Natural killer cell (primary cell): Measurements from ENCODE around the gene ATXN1. TPM values are rescaled to one million over a fixed set of nuclear protein-coding genes. Genes with fewer than 3 reads are reported as not detected.

ENCODE experiments used
- ATAC-seq, 3 donors: fragments of 150-1000 bp in 2 of 3; fragments of 200-7000 bp in 1 of 3; cut with Tn5 transposase; 1 replicate in 1 of 3; 2 replicates in 2 of 3; pipeline ENCODE4 v1.10.0; 2021; ENCODE audit warnings: mild to moderate bottlenecking in 2 of 3, moderate library complexity in 2 of 3
- DNase-seq, 2 donors: peaks; one replicate each; pipeline versions ENCODE4 v3.0.0 to v3.0.0-alpha.2; 2013 to 2021; ENCODE audit warnings: mixed read lengths in 1 of 2
- H3K27ac ChIP-seq: one replicate; pipeline ENCODE4 v1.5.1; 2013; ENCODE audit warnings: mild to moderate bottlenecking, low read length
- H3K27me3 ChIP-seq: one replicate; pipeline ENCODE4 v1.6.1; 2013; ENCODE audit warnings: low read length; ENCODE audit not compliant: control insufficient read depth, insufficient read depth
- H3K36me3 ChIP-seq: one replicate; pipeline ENCODE4 v1.6.1; 2013; ENCODE audit warnings: low read length; ENCODE audit not compliant: control insufficient read depth, insufficient read depth
- H3K4me1 ChIP-seq: one replicate; pipeline ENCODE4 v1.6.1; 2013; ENCODE audit warnings: low read length; ENCODE audit not compliant: control insufficient read depth, insufficient read depth
- H3K4me3 ChIP-seq: one replicate; pipeline ENCODE4 v1.5.1; 2013; ENCODE audit warnings: low read length
- H3K9me3 ChIP-seq: one replicate; pipeline ENCODE4 v1.6.1; 2013; ENCODE audit warnings: low read length; ENCODE audit not compliant: control insufficient read depth, insufficient read depth
- H3K27ac Mint-ChIP-seq, 2 donors: one replicate each; pipeline ENCODE4 v1.8.0; 2022; ENCODE audit warnings: mild to moderate bottlenecking in 2 of 2, mixed read lengths in 2 of 2, moderate library complexity in 1 of 2
- H3K27me3 Mint-ChIP-seq, 2 donors: one replicate each; pipeline ENCODE4 v1.8.0; 2022; ENCODE audit warnings: low read depth in 2 of 2, mixed read lengths in 2 of 2
- H3K36me3 Mint-ChIP-seq: one replicate; pipeline ENCODE4 v1.8.0; 2022; ENCODE audit warnings: mixed read lengths
- H3K4me1 Mint-ChIP-seq, 2 donors: one replicate each; pipeline ENCODE4 v1.8.0; 2022; ENCODE audit warnings: mixed read lengths in 2 of 2
- H3K4me3 Mint-ChIP-seq: one replicate; pipeline ENCODE4 v1.8.0; 2022; ENCODE audit warnings: mild to moderate bottlenecking, moderate library complexity, mixed read lengths
- H3K9me3 Mint-ChIP-seq, 2 donors: one replicate each; pipeline ENCODE4 v1.8.0; 2022; ENCODE audit warnings: mixed read lengths in 2 of 2
- WGBS: methylation state at CpG from one replicate; pipeline ENCODE4 v1.1.7; 2013; ENCODE audit warnings: missing lambda C conversion rate; ENCODE audit not compliant: insufficient coverage; 5-methylcytosine and 5-hydroxymethylcytosine counted together
- intact Hi-C: fragments of 100-400 bp; cut with micrococcal nuclease; formaldehyde crosslinking; loops from one replicate; pipeline ENCODE4 v1.14.2; 2022
- total RNA-seq, 4 donors: library from RNA; stranded (reverse); fragments of 120-200 nt in 1 of 4; gene quantifications; one replicate each; pipeline versions ENCODE4 v1.2.3 to v1.2.4, GENCODE V29; 2013 to 2022
- TF ChIP-seq, protein P1 (sequence below): fragments of 200-600 bp; IDR thresholded peaks from one replicate; pipeline ENCODE4 v1.8.0; 2022; ENCODE audit warnings: antibody characterized with exemption

The ATXN1 gene
- total RNA-seq, 3 donors from 2014 or later (not counting 1 experiment from before 2014, with no cell fraction given), result 90.4 to 120 (median 97.9) TPM

- peaks cover 9% of the 10 kb centered on the region for H3K4me1 ChIP-seq
- TF ChIP-seq, protein P1, sequence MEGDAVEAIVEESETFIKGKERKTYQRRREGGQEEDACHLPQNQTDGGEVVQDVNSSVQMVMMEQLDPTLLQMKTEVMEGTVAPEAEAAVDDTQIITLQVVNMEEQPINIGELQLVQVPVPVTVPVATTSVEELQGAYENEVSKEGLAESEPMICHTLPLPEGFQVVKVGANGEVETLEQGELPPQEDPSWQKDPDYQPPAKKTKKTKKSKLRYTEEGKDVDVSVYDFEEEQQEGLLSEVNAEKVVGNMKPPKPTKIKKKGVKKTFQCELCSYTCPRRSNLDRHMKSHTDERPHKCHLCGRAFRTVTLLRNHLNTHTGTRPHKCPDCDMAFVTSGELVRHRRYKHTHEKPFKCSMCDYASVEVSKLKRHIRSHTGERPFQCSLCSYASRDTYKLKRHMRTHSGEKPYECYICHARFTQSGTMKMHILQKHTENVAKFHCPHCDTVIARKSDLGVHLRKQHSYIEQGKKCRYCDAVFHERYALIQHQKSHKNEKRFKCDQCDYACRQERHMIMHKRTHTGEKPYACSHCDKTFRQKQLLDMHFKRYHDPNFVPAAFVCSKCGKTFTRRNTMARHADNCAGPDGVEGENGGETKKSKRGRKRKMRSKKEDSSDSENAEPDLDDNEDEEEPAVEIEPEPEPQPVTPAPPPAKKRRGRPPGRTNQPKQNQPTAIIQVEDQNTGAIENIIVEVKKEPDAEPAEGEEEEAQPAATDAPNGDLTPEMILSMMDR, result no peak
- Mint-ChIP-seq H3K4me1 (peaks cover 32 to 43% of the 10 kb centered on the region in 2 donors), H3K27ac (no peak overlapping the region), H3K36me3 (no peaks in the 10 kb centered on the region), H3K4me3 (no peak overlapping the region), H3K27me3 (no peaks in the 10 kb centered on the region), H3K9me3 (no peaks in the 10 kb centered on the region)
- no peaks in the 10 kb centered on the region for H3K36me3 ChIP-seq
- intact Hi-C loops, result no loop called here
- H3K27me3 ChIP-seq, result no peaks in the 10 kb centered on the region
- H3K4me3 ChIP-seq, result no peak overlapping the region
- H3K27ac ChIP-seq, result no peak overlapping the region
- no peaks in the 10 kb centered on the region for H3K9me3 ChIP-seq
- WGBS, result 97% methylated on average over 9 of the region's 9 CpGs
- no peak for DNase-seq
- no peak for ATAC-seq
Measured at GRCh38 chr6:16717275-16717942, 43.9 kb downstream of the ATXN1 start.

GRCh38 chr6:16716321-16716858 lies 44.9 kb downstream of the ATXN1 start:
- TF ChIP-seq, protein P1, result no peak
- intact Hi-C loops, result no loop called here
- H3K27ac Mint-ChIP-seq, result no peak overlapping the region
- DNase-seq (no peak), ATAC-seq (no peak)
- Histone ChIP-seq H3K36me3 (no peaks in the 10 kb centered on the region), H3K4me1 (peaks cover 19% of the 10 kb centered on the region), H3K4me3 (no peak overlapping the region), H3K27me3 (no peaks in the 10 kb centered on the region), H3K27ac (no peak overlapping the region), H3K9me3 (no peaks in the 10 kb centered on the region)
- H3K36me3 Mint-ChIP-seq, result no peaks in the 10 kb centered on the region
- no peak overlapping the region for H3K4me3 Mint-ChIP-seq
- no peaks in the 10 kb centered on the region for H3K27me3 Mint-ChIP-seq
- peaks cover 41 to 52% of the 10 kb centered on the region in 2 donors for H3K4me1 Mint-ChIP-seq
- no peaks in the 10 kb centered on the region for H3K9me3 Mint-ChIP-seq
- 77% methylated on average over 2 of the region's 2 CpGs for WGBS

DNA sequence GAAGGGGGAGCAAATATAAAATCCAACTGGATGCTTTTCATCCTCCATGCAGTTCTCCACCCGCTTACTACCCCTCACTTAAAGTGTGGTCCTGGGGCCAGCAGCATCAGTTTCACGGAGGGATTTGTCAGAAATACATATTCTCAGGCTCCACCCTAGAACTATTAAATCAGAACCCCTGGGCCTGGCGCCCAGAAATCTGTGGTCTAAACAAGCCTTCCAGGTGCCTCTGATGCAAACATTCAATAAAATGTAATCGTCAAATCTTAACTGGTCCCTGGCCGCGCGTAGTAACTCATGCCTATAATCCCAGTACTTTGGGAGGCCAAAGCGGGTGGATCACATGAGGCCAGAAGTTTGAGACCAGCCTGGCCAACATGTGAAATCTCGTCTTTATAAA lies 47.7 kb downstream of the ATXN1 start:
- Mint-ChIP-seq H3K4me1 (peaks cover 25 to 49% of the 10 kb centered on the region in 2 donors), H3K27me3 (no peaks in the 10 kb centered on the region), H3K4me3 (no peak overlapping the region), H3K9me3 (no peaks in the 10 kb centered on the region), H3K36me3 (no peaks in the 10 kb centered on the region), H3K27ac (peak overlapping the region; percentile 54 to 85)
- TF ChIP-seq, protein P1, result no peak
- DNase-seq (no peak), ATAC-seq (no peak)
- H3K4me1 ChIP-seq, result peaks cover 20% of the 10 kb centered on the region
- H3K27me3 ChIP-seq, result no peaks in the 10 kb centered on the region
- no peak overlapping the region for H3K27ac ChIP-seq
- H3K9me3 ChIP-seq, result no peaks in the 10 kb centered on the region
- no peaks in the 10 kb centered on the region for H3K36me3 ChIP-seq
- 91% methylated on average over 9 of the region's 9 CpGs for WGBS
- H3K4me3 ChIP-seq, result no peak overlapping the region
- intact Hi-C loops, result loop anchor here (2.0 kb wide), 1 partner anchor 15 kb away; no protein-coding TSS in a partner anchor
